Liver (tissue), 9 donors: ENCODE measurements around the gene SYT14. TPM values are rescaled to one million over a fixed set of nuclear protein-coding genes. Genes with fewer than 3 reads are reported as not detected.

Source experiments
- DNase-seq: peaks from one replicate; pipeline ENCODE4 v3.0.0-alpha.2; 2017; ENCODE audit warnings: low spot score
- H3K27ac ChIP-seq, 2 donors: one replicate each; pipeline ENCODE4 v1.7.0; 2013; ENCODE audit warnings: inconsistent platforms in 2 of 2, low read length in 2 of 2, control low read depth in 1 of 2, low read depth in 1 of 2, mild to moderate bottlenecking in 1 of 2
- H3K27me3 ChIP-seq, 4 donors: one replicate each; pipeline versions ENCODE4 v1.6.1 to v1.7.0; 2013; ENCODE audit warnings: low read length in 3 of 4, inconsistent platforms in 1 of 4, mild to moderate bottlenecking in 1 of 4, moderate library complexity in 1 of 4; ENCODE audit not compliant: control insufficient read depth in 4 of 4, insufficient read depth in 4 of 4
- H3K36me3 ChIP-seq, 4 donors: one replicate each; pipeline versions ENCODE4 v1.6.1 to v1.7.0; 2013; ENCODE audit warnings: low read length in 3 of 4, mild to moderate bottlenecking in 3 of 4, low read depth in 1 of 4, moderate library complexity in 1 of 4; ENCODE audit not compliant: control insufficient read depth in 4 of 4, insufficient read depth in 3 of 4
- H3K4me1 ChIP-seq, 4 donors: one replicate each; pipeline versions ENCODE4 v1.6.1 to v1.7.0; 2013; ENCODE audit warnings: low read length in 3 of 4, mild to moderate bottlenecking in 3 of 4, moderate library complexity in 1 of 4; ENCODE audit not compliant: control insufficient read depth in 4 of 4, insufficient read depth in 4 of 4
- H3K4me3 ChIP-seq, 3 donors: one replicate each; pipeline versions ENCODE4 v1.6.1 to v1.7.0; 2013; ENCODE audit warnings: low read length in 3 of 3, control low read depth in 1 of 3, low read depth in 1 of 3, mild to moderate bottlenecking in 1 of 3
- H3K9ac ChIP-seq, 2 donors: one replicate each; pipeline ENCODE4 v1.7.0; 2013; ENCODE audit warnings: low read length in 2 of 2, mild to moderate bottlenecking in 2 of 2, moderate library complexity in 2 of 2, control low read depth in 1 of 2, low read depth in 1 of 2
- H3K9me3 ChIP-seq, 4 donors: one replicate each; pipeline versions ENCODE4 v1.6.1 to v1.7.0; 2013; ENCODE audit warnings: low read length in 3 of 4; ENCODE audit not compliant: control insufficient read depth in 4 of 4
- EGR1 ChIP-seq, 2 donors: IDR thresholded peaks; 2 replicates each; pipeline ENCODE4 v1.6.1; 2016 to 2018; ENCODE audit warnings: antibody characterized with exemption in 2 of 2, low read depth in 2 of 2
- FOXA1 ChIP-seq: IDR thresholded peaks from 2 replicates; pipeline ENCODE4 v1.6.1; 2016; ENCODE audit warnings: antibody characterized with exemption
- FOXA2 ChIP-seq: IDR thresholded peaks from 2 replicates; pipeline ENCODE4 v1.6.1; 2016; ENCODE audit warnings: antibody characterized with exemption
- GABPA ChIP-seq, 2 donors: IDR thresholded peaks in 1 of 2; conservative IDR thresholded peaks in 1 of 2; 2 replicates each; pipeline ENCODE4 v1.6.1; 2016; ENCODE audit warnings: antibody characterized with exemption in 2 of 2, mild to moderate bottlenecking in 1 of 2, moderate library complexity in 1 of 2
- HNF4A ChIP-seq, 2 donors: conservative IDR thresholded peaks; 2 replicates each; pipeline ENCODE4 v1.6.1; 2016; ENCODE audit warnings: antibody characterized with exemption in 2 of 2, mild to moderate bottlenecking in 2 of 2
- HNF4G ChIP-seq: IDR thresholded peaks from 2 replicates; pipeline ENCODE4 v1.6.1; 2016; ENCODE audit warnings: antibody characterized with exemption
- JUND ChIP-seq, 2 donors: IDR thresholded peaks; 2 replicates each; pipeline ENCODE4 v1.6.1; 2016; ENCODE audit warnings: antibody characterized with exemption in 2 of 2
- NR2F2 ChIP-seq: IDR thresholded peaks from 2 replicates; pipeline ENCODE4 v1.6.1; 2016; ENCODE audit warnings: antibody characterized with exemption
- RAD21 ChIP-seq, 2 donors: IDR thresholded peaks; 2 replicates each; pipeline ENCODE4 v1.6.1; 2016; ENCODE audit warnings: antibody characterized with exemption in 2 of 2, mild to moderate bottlenecking in 2 of 2
- RXRA ChIP-seq, 2 donors: IDR thresholded peaks; 2 replicates each; pipeline ENCODE4 v1.6.1; 2017 to 2018; ENCODE audit warnings: antibody characterized with exemption in 2 of 2, mild to moderate bottlenecking in 1 of 2
- SP1 ChIP-seq: IDR thresholded peaks from 2 replicates; pipeline ENCODE4 v1.6.1; 2018; ENCODE audit warnings: antibody characterized with exemption, mild to moderate bottlenecking
- TAF1 ChIP-seq: conservative IDR thresholded peaks from 2 replicates; pipeline ENCODE4 v1.6.1; 2016; ENCODE audit warnings: antibody characterized with exemption, mild to moderate bottlenecking
- YY1 ChIP-seq: IDR thresholded peaks from 2 replicates; pipeline ENCODE4 v1.6.1; 2016; ENCODE audit warnings: antibody characterized with exemption, mild to moderate bottlenecking
- ZBTB33 ChIP-seq: IDR thresholded peaks from 2 replicates; pipeline ENCODE4 v1.6.1; 2016; ENCODE audit warnings: antibody characterized with exemption
- WGBS: extraction: QIAGEN DNeasy Blood & Tissue Kit; methylation state at CpG from one replicate; pipeline ENCODE4 v1.1.7; 2013; 5-methylcytosine and 5-hydroxymethylcytosine counted together
- polyA plus RNA-seq, 2 donors: library from polyadenylated mRNA; stranded (reverse) in 1 of 2; unstranded in 1 of 2; fragments of 200-250 nt in 1 of 2; fragments of >200 nt in 1 of 2; fragmentation: Nextera tagmentation in 1 of 2; extraction: Ambion mirVana in 1 of 2; gene quantifications; one replicate each; pipeline versions ENCODE4 v1.2.1 to v1.2.3, GENCODE V29; 2013 to 2015
- total RNA-seq, 2 donors: library from RNA; depleted of rRNA; stranded (reverse); fragments of >200 nt; gene quantifications; one replicate each; pipeline ENCODE4 v1.2.3, GENCODE V29; 2014
- TF ChIP-seq, protein P1 (sequence below): fragments of 150-350 bp; IDR thresholded peaks from 2 replicates; pipeline ENCODE4 v1.5.1; 2017; ENCODE audit warnings: improper control_type of control experiment, low read depth, low read length; ENCODE audit not compliant: missing input control
- TF ChIP-seq, protein P2 (sequence below): IDR thresholded peaks from 2 replicates; pipeline ENCODE4 v1.6.1; 2016; ENCODE audit warnings: antibody characterized with exemption
- TF ChIP-seq, protein P3 (sequence below): IDR thresholded peaks from 2 replicates; pipeline ENCODE4 v1.6.1; 2016; ENCODE audit warnings: antibody characterized with exemption, mild to moderate bottlenecking
- TF ChIP-seq, protein P4 (sequence below): IDR thresholded peaks from 2 replicates; pipeline ENCODE4 v1.6.1; 2016; ENCODE audit warnings: antibody characterized with exemption
- donor health status: healthy.
- donor health status: healthy.
- donor health status: healthy.
- donor health status: healthy.
- donor health status: healthy.

The SYT14 gene
- total and polyA plus RNA-seq, 4 donors, result not detected

GRCh38 chr1:210003501-210003900 is 65.5 kb downstream of the SYT14 start:
- WGBS, result 91% methylated on average over 1 of the region's 1 CpG
- Histone ChIP-seq H3K27me3 (peaks cover 0 to 8% (median 0%) of the 10 kb centered on the region in 4 donors), H3K4me3 (no peak overlapping the region), H3K9ac (no peak overlapping the region), H3K27ac (no peak overlapping the region), H3K36me3 (no peaks in the 10 kb centered on the region), H3K9me3 (no peaks in the 10 kb centered on the region), H3K4me1 (no peaks in the 10 kb centered on the region)
- no peak for DNase-seq
- TF ChIP-seq HNF4G (no peak), RXRA (IDR thresholded peaks at IDR 0.05) (no peak), TAF1 (no peak), HNF4A (conservative IDR thresholded peaks at IDR 0.05) (no peak), EGR1 (IDR thresholded peaks at IDR 0.05; ENCODE audit: low read depth in 2 of 2) (no peak), RAD21 (IDR thresholded peaks at IDR 0.05) (no peak), ZBTB33 (no peak), NR2F2 (no peak), JUND (IDR thresholded peaks at IDR 0.05) (no peak), YY1 (no peak)
- TF ChIP-seq, protein P1, sequence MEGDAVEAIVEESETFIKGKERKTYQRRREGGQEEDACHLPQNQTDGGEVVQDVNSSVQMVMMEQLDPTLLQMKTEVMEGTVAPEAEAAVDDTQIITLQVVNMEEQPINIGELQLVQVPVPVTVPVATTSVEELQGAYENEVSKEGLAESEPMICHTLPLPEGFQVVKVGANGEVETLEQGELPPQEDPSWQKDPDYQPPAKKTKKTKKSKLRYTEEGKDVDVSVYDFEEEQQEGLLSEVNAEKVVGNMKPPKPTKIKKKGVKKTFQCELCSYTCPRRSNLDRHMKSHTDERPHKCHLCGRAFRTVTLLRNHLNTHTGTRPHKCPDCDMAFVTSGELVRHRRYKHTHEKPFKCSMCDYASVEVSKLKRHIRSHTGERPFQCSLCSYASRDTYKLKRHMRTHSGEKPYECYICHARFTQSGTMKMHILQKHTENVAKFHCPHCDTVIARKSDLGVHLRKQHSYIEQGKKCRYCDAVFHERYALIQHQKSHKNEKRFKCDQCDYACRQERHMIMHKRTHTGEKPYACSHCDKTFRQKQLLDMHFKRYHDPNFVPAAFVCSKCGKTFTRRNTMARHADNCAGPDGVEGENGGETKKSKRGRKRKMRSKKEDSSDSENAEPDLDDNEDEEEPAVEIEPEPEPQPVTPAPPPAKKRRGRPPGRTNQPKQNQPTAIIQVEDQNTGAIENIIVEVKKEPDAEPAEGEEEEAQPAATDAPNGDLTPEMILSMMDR, result no peak
- TF ChIP-seq, protein P2, sequence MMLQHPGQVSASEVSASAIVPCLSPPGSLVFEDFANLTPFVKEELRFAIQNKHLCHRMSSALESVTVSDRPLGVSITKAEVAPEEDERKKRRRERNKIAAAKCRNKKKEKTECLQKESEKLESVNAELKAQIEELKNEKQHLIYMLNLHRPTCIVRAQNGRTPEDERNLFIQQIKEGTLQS, result no peak
- TF ChIP-seq, protein P3, sequence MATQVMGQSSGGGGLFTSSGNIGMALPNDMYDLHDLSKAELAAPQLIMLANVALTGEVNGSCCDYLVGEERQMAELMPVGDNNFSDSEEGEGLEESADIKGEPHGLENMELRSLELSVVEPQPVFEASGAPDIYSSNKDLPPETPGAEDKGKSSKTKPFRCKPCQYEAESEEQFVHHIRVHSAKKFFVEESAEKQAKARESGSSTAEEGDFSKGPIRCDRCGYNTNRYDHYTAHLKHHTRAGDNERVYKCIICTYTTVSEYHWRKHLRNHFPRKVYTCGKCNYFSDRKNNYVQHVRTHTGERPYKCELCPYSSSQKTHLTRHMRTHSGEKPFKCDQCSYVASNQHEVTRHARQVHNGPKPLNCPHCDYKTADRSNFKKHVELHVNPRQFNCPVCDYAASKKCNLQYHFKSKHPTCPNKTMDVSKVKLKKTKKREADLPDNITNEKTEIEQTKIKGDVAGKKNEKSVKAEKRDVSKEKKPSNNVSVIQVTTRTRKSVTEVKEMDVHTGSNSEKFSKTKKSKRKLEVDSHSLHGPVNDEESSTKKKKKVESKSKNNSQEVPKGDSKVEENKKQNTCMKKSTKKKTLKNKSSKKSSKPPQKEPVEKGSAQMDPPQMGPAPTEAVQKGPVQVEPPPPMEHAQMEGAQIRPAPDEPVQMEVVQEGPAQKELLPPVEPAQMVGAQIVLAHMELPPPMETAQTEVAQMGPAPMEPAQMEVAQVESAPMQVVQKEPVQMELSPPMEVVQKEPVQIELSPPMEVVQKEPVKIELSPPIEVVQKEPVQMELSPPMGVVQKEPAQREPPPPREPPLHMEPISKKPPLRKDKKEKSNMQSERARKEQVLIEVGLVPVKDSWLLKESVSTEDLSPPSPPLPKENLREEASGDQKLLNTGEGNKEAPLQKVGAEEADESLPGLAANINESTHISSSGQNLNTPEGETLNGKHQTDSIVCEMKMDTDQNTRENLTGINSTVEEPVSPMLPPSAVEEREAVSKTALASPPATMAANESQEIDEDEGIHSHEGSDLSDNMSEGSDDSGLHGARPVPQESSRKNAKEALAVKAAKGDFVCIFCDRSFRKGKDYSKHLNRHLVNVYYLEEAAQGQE, result no peak

DNA sequence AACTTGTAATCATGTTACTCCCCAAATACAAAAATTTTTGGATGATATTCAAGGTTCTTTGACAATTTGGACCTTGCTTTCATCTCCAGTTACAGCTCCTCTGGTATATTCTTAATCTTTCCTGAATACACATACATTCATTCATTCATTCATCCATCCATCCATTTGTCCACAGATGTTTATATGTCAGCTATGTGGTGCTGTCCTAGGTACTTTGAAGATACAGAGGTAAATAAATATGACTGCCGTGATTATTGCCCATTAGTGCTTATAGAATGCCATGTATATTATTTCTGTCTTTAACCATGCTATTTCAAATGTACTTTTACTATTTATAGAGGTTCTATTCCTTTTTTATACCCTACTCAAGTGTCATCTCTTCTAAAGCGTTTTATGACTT is 72.1 kb downstream of the SYT14 start:
- Histone ChIP-seq H3K4me1 (no peaks in the 10 kb centered on the region), H3K9me3 (no peaks in the 10 kb centered on the region), H3K27me3 (peaks cover 0 to 6% (median 0%) of the 10 kb centered on the region in 4 donors), H3K27ac (no peak overlapping the region), H3K4me3 (no peak overlapping the region), H3K9ac (no peak overlapping the region), H3K36me3 (no peaks in the 10 kb centered on the region)
- DNase-seq, result no peak
- WGBS, result 70% methylated on average over 2 of the region's 2 CpGs
- TF ChIP-seq, protein P1, result no peak
- TF ChIP-seq HNF4G, result no peak
- no peak for TF ChIP-seq YY1
- TF ChIP-seq, protein P4, sequence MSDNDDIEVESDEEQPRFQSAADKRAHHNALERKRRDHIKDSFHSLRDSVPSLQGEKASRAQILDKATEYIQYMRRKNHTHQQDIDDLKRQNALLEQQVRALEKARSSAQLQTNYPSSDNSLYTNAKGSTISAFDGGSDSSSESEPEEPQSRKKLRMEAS, result no peak
- TF ChIP-seq SP1, result no peak
- no peak for TF ChIP-seq GABPA (IDR thresholded peaks at IDR 0.05 in 1 of 2, conservative IDR thresholded peaks at IDR 0.05 in 1 of 2)
- no peak for TF ChIP-seq ZBTB33
- TF ChIP-seq, protein P2, result no peak
- TF ChIP-seq FOXA1, result no peak
- no peak for TF ChIP-seq EGR1 (IDR thresholded peaks at IDR 0.05; ENCODE audit: low read depth in 2 of 2)
- no peak for TF ChIP-seq RAD21 (IDR thresholded peaks at IDR 0.05)
- no peak for TF ChIP-seq JUND (IDR thresholded peaks at IDR 0.05)
- TF ChIP-seq FOXA2, result no peak
- TF ChIP-seq HNF4A (conservative IDR thresholded peaks at IDR 0.05), result no peak
- no peak for TF ChIP-seq RXRA (IDR thresholded peaks at IDR 0.05)
- TF ChIP-seq NR2F2, result no peak
